Prostate gland (tissue), 2 donors: ENCODE results near the gene CNTNAP2. TPM values are rescaled to one million over a fixed set of nuclear protein-coding genes. Genes with fewer than 3 reads are reported as not detected.

Experiments used
- DNase-seq: peaks from one replicate; pipeline ENCODE4 v3.0.0-alpha.2; 2019; ENCODE audit warnings: low spot score
- H3K27ac ChIP-seq, 2 donors: fragments of 200-600 bp; sonication (generic); 2 replicates each; pipeline ENCODE4 v1.5.1; 2017 to 2019
- H3K27me3 ChIP-seq: fragments of 200-600 bp; sonication (generic); replicated peaks from 2 replicates; pipeline ENCODE4 v1.5.1; 2019; ENCODE audit not compliant: insufficient read depth
- H3K36me3 ChIP-seq, 2 donors: fragments of 200-600 bp; sonication (generic); 1 replicate in 1 of 2; 2 replicates in 1 of 2; pipeline versions ENCODE4 v1.5.1 to v1.8.1; 2017 to 2019
- H3K4me1 ChIP-seq: fragments of 200-600 bp; sonication (generic); replicated peaks from 2 replicates; pipeline ENCODE4 v1.5.1; 2019
- H3K4me3 ChIP-seq, 2 donors: fragments of 200-600 bp; sonication (generic); 2 replicates each; pipeline ENCODE4 v1.5.1; 2017 to 2019
- H3K9me3 ChIP-seq: fragments of 200-600 bp; sonication (generic); 2 replicates; pipeline ENCODE4 v1.5.1; 2017
- POLR2A ChIP-seq: fragments of 450-650 bp; IDR thresholded peaks from one replicate; pipeline ENCODE4 v1.6.1; 2016; ENCODE audit warnings: antibody characterized with exemption, mild to moderate bottlenecking
- POLR2AphosphoS5 ChIP-seq: sonication (generic); formaldehyde crosslinking; IDR thresholded peaks from one replicate; pipeline ENCODE4 v1.6.1; 2017; ENCODE audit warnings: antibody characterized with exemption
- WGBS: methylation state at CpG from one replicate; pipeline ENCODE4 v1.1.5; 2018; 5-methylcytosine and 5-hydroxymethylcytosine counted together
- intact Hi-C: fragments of 100-400 bp; cut with DNase I; formaldehyde crosslinking; loops from one replicate; pipeline ENCODE4 v1.14.2; 2022
- total RNA-seq, 2 donors: library from RNA; depleted of rRNA; stranded (reverse); fragments of >200 nt; gene quantifications; one replicate each; pipeline ENCODE4 v1.1.0, GENCODE V29; 2016
- TF ChIP-seq, protein P1 (sequence below), 4 experiments: fragments of 200-600 bp in 2 of 4; fragments of 450-650 bp in 2 of 4; sonication (generic) in 2 of 4; IDR thresholded peaks; 1 replicate in 3 of 4; 2 replicates in 1 of 4; pipeline ENCODE4 v1.5.1; 2016 to 2019; ENCODE audit warnings: antibody characterized with exemption in 4 of 4, mild to moderate bottlenecking in 2 of 4, moderate library complexity in 2 of 4

Gene CNTNAP2
- total RNA-seq, 2 donors from 2014 or later: 10.6 to 43.7 TPM

- no peaks in the 10 kb centered on the region for H3K4me1 ChIP-seq
- no peaks in the 10 kb centered on the region for H3K36me3 ChIP-seq
- WGBS: 54% methylated on average over 5 of the region's 5 CpGs
- no peak overlapping the region for H3K27ac ChIP-seq
- DNase-seq: no peak
- intact Hi-C loops: no loop called here
- no peaks in the 10 kb centered on the region for H3K27me3 ChIP-seq
- H3K9me3 ChIP-seq: no peaks in the 10 kb centered on the region
- no peak overlapping the region for H3K4me3 ChIP-seq
- TF ChIP-seq POLR2AphosphoS5: no peak
Observed at GRCh38 chr7:146991596-146991995, 875.0 kb downstream of the CNTNAP2 start.

DNA sequence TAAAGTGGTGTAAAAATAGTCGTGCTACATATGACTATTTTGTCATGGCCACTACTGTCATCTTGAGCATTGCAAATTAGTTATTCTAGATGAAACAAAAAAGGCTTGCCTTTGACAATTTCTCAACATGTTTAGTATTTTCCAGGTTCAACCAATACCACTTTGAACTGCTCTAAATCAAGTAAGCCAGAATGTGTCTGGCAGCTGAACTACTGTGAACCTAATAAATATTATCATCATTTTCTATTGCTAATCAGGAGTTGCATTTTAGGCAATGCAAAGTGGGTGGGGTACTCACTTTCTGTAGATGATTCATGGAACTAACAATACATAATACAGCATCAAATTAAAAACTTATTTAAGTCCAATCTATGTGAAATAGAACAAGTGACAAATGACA lies 877.2 kb downstream of the CNTNAP2 start:
- DNase-seq: no peak
- H3K27ac ChIP-seq: no peak overlapping the region
- no peaks in the 10 kb centered on the region for H3K9me3 ChIP-seq
- no peak for TF ChIP-seq POLR2AphosphoS5
- TF ChIP-seq, protein P1, sequence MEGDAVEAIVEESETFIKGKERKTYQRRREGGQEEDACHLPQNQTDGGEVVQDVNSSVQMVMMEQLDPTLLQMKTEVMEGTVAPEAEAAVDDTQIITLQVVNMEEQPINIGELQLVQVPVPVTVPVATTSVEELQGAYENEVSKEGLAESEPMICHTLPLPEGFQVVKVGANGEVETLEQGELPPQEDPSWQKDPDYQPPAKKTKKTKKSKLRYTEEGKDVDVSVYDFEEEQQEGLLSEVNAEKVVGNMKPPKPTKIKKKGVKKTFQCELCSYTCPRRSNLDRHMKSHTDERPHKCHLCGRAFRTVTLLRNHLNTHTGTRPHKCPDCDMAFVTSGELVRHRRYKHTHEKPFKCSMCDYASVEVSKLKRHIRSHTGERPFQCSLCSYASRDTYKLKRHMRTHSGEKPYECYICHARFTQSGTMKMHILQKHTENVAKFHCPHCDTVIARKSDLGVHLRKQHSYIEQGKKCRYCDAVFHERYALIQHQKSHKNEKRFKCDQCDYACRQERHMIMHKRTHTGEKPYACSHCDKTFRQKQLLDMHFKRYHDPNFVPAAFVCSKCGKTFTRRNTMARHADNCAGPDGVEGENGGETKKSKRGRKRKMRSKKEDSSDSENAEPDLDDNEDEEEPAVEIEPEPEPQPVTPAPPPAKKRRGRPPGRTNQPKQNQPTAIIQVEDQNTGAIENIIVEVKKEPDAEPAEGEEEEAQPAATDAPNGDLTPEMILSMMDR (IDR thresholded peaks at IDR 0.05): no peak
- no peak for TF ChIP-seq POLR2A
- 81% methylated on average over 1 of the region's 1 CpG for WGBS
- H3K4me3 ChIP-seq: no peak overlapping the region
- H3K4me1 ChIP-seq: no peaks in the 10 kb centered on the region
- H3K36me3 ChIP-seq: no peaks in the 10 kb centered on the region
- intact Hi-C loops: no loop called here
- H3K27me3 ChIP-seq: no peaks in the 10 kb centered on the region

DNA sequence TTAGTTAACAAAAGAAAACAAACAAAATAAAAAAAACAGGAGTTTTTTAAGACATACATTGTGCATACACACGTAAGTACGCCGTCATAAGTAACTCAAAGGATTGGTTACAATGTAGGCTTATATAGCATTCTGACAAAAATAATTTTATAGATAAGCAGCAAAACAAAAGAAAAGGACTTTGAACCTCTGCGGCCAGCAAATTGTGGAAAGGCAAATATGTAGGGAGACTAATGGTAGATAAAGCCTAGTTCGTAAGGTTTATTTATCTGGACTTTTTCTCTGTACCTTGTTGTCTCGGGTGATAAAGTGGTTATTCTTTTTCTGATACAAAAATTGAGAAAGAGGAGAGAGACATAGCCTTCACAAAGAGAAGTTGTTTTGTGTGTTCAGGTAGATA lies 891.9 kb downstream of the CNTNAP2 start:
- no peak for TF ChIP-seq POLR2AphosphoS5
- TF ChIP-seq POLR2A: no peak
- TF ChIP-seq, protein P1 (IDR thresholded peaks at IDR 0.05): no peak
- no peaks in the 10 kb centered on the region for H3K4me1 ChIP-seq
- H3K4me3 ChIP-seq: no peak overlapping the region
- H3K36me3 ChIP-seq: no peaks in the 10 kb centered on the region
- intact Hi-C loops: no loop called here
- 71% methylated on average over 6 of the region's 6 CpGs for WGBS
- no peaks in the 10 kb centered on the region for H3K9me3 ChIP-seq
- H3K27ac ChIP-seq: no peak overlapping the region
- H3K27me3 ChIP-seq: no peaks in the 10 kb centered on the region
- DNase-seq: no peak

- Histone ChIP-seq H3K4me1 (no peaks in the 10 kb centered on the region), H3K36me3 (no peaks in the 10 kb centered on the region), H3K9me3 (no peaks in the 10 kb centered on the region), H3K4me3 (no peak overlapping the region), H3K27me3 (no peaks in the 10 kb centered on the region), H3K27ac (no peak overlapping the region)
- TF ChIP-seq POLR2A (no peak), POLR2AphosphoS5 (no peak)
- TF ChIP-seq, protein P1 (IDR thresholded peaks at IDR 0.05): no peak
- intact Hi-C loops: no loop called here
- DNase-seq: no peak
Observed at GRCh38 chr7:147012666-147013065, 896.1 kb downstream of the CNTNAP2 start.

DNA sequence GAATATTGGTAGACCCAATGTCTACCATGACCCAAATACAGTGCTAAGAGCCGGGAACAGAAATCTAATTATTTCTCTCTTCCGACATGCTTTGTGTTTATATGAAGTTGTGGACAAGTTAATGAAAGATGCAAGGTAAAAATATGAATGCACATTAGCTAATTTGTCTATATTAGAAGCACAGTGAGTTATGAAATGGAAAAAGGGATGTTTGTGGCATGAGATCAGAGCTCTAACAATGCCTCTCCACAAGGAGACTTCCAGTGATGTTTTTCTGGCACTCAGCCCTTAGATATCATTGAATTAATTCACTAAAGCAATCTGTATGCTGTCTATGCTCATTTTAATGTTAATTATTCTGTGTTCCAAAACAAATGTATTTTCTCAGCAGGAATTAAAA lies 897.2 kb downstream of the CNTNAP2 start:
- no peaks in the 10 kb centered on the region for H3K36me3 ChIP-seq
- no peaks in the 10 kb centered on the region for H3K27me3 ChIP-seq
- no peaks in the 10 kb centered on the region for H3K4me1 ChIP-seq
- 91% methylated on average over 2 of the region's 2 CpGs for WGBS
- no peak for DNase-seq
- no peak overlapping the region for H3K27ac ChIP-seq
- intact Hi-C loops: no loop called here
- no peak overlapping the region for H3K4me3 ChIP-seq
- no peaks in the 10 kb centered on the region for H3K9me3 ChIP-seq
- no peak for TF ChIP-seq POLR2AphosphoS5
- TF ChIP-seq, protein P1 (IDR thresholded peaks at IDR 0.05): no peak
- no peak for TF ChIP-seq POLR2A
